H9 (cell line): Measurements from ENCODE around the gene LDLRAD4. TPM values are rescaled to one million over a fixed set of nuclear protein-coding genes. Genes with fewer than 3 reads are reported as not detected.

ENCODE experiments used
- DNase-seq: peaks from one replicate; pipeline ENCODE4 v3.0.0-alpha.2; 2017
- H2AFZ ChIP-seq: one replicate; pipeline ENCODE4 v1.6.1; 2013; ENCODE audit warnings: mild to moderate bottlenecking, low read length, control low read depth, moderate library complexity
- H2AK5ac ChIP-seq: 2 replicates; pipeline ENCODE4 v1.6.1; 2013; ENCODE audit warnings: low read length, control low read depth, mixed read lengths; ENCODE audit not compliant: insufficient read length
- H2BK120ac ChIP-seq: one replicate; pipeline ENCODE4 v1.6.1; 2013; ENCODE audit warnings: low read depth, mild to moderate bottlenecking, low read length, control low read depth, inconsistent platforms; ENCODE audit not compliant: poor library complexity, severe bottlenecking
- H2BK12ac ChIP-seq: 2 replicates; pipeline ENCODE4 v1.6.1; 2013; ENCODE audit warnings: low read length, control low read depth, mixed read lengths, low read depth; ENCODE audit not compliant: insufficient read length
- H2BK15ac ChIP-seq: 2 replicates; pipeline ENCODE4 v1.6.1; 2013; ENCODE audit warnings: low read depth, low read length, control low read depth
- H2BK20ac ChIP-seq: one replicate; pipeline ENCODE4 v1.6.1; 2013; ENCODE audit warnings: low read depth, mild to moderate bottlenecking, low read length, control low read depth, inconsistent platforms; ENCODE audit not compliant: poor library complexity, severe bottlenecking
- H2BK5ac ChIP-seq: 2 replicates; pipeline ENCODE4 v1.6.1; 2013; ENCODE audit warnings: low read length, control low read depth, mixed read lengths; ENCODE audit not compliant: insufficient read length
- H3K14ac ChIP-seq: 2 replicates; pipeline ENCODE4 v1.6.1; 2013; ENCODE audit warnings: low read length, control low read depth; ENCODE audit not compliant: insufficient read depth
- H3K18ac ChIP-seq: 2 replicates; pipeline ENCODE4 v1.6.1; 2013; ENCODE audit warnings: low read depth, mild to moderate bottlenecking, mixed read lengths, low read length, control low read depth; ENCODE audit not compliant: insufficient read length
- H3K23ac ChIP-seq: 2 replicates; pipeline ENCODE4 v1.6.1; 2013; ENCODE audit warnings: low read length, control low read depth, mixed read lengths, low read depth; ENCODE audit not compliant: insufficient read length
- H3K23me2 ChIP-seq: 2 replicates; pipeline ENCODE4 v1.6.1; 2013; ENCODE audit warnings: low read depth, mild to moderate bottlenecking, mixed read lengths, low read length, control low read depth; ENCODE audit not compliant: insufficient read length, poor library complexity, severe bottlenecking
- H3K27ac ChIP-seq: 2 replicates; pipeline ENCODE4 v1.5.1; 2013; ENCODE audit warnings: low read length, control low read depth, mixed read lengths, low read depth; ENCODE audit not compliant: insufficient read length
- H3K27me3 ChIP-seq: 2 replicates; pipeline ENCODE4 v1.6.1; 2013; ENCODE audit warnings: low read length, control low read depth, inconsistent platforms; ENCODE audit not compliant: insufficient read depth
- H3K4ac ChIP-seq: 2 replicates; pipeline ENCODE4 v1.6.1; 2013; ENCODE audit warnings: low read depth, mild to moderate bottlenecking, control low read depth, inconsistent platforms, low read length, moderate library complexity
- H3K4me1 ChIP-seq: 2 replicates; pipeline ENCODE4 v1.6.1; 2013; ENCODE audit warnings: low read length, control low read depth, inconsistent platforms; ENCODE audit not compliant: insufficient read depth
- H3K4me2 ChIP-seq: 2 replicates; pipeline ENCODE4 v1.6.1; 2013; ENCODE audit warnings: low read length, control low read depth, mixed read lengths; ENCODE audit not compliant: insufficient read length, insufficient read depth
- H3K56ac ChIP-seq: 2 replicates; pipeline ENCODE4 v1.6.1; 2013; ENCODE audit warnings: low read depth, mild to moderate bottlenecking, mixed read lengths, low read length, control low read depth; ENCODE audit not compliant: insufficient read length
- H3K79me1 ChIP-seq: 2 replicates; pipeline ENCODE4 v1.6.1; 2013; ENCODE audit warnings: low read depth, mild to moderate bottlenecking, moderate library complexity, low read length, control low read depth, inconsistent platforms; ENCODE audit not compliant: insufficient read depth, poor library complexity, severe bottlenecking
- H3K79me2 ChIP-seq: 2 replicates; pipeline ENCODE4 v1.6.1; 2013; ENCODE audit warnings: low read length, control low read depth, inconsistent platforms; ENCODE audit not compliant: insufficient read depth
- H3K9ac ChIP-seq: 2 replicates; pipeline ENCODE4 v1.6.1; 2013; ENCODE audit warnings: low read length, control low read depth, mixed read lengths; ENCODE audit not compliant: insufficient read length; ENCODE audit errors: extremely low read depth
- H3K9me3 ChIP-seq: one replicate; pipeline ENCODE4 v1.6.1; 2013; ENCODE audit warnings: low read depth, low read length, inconsistent platforms; ENCODE audit not compliant: control insufficient read depth
- H3T11ph ChIP-seq: one replicate; pipeline ENCODE4 v1.6.1; 2013; ENCODE audit warnings: mild to moderate bottlenecking, low read length, control low read depth, inconsistent platforms
- H4K20me1 ChIP-seq: one replicate; pipeline ENCODE4 v1.6.1; 2013; ENCODE audit not compliant: control insufficient read depth, insufficient read length, insufficient read depth
- H4K5ac ChIP-seq: 2 replicates; pipeline ENCODE4 v1.6.1; 2013; ENCODE audit warnings: low read depth, mild to moderate bottlenecking, mixed read lengths, low read length, control low read depth; ENCODE audit not compliant: insufficient read length
- H4K8ac ChIP-seq: replicated peaks from 2 replicates; pipeline ENCODE4 v1.6.1; 2013; ENCODE audit warnings: low read length, control low read depth, mixed read lengths, low read depth; ENCODE audit not compliant: insufficient read length
- H4K91ac ChIP-seq: 2 replicates; pipeline ENCODE4 v1.6.1; 2013; ENCODE audit warnings: low read depth, mild to moderate bottlenecking, moderate library complexity, mixed read lengths, low read length, control low read depth; ENCODE audit not compliant: insufficient read length
- H3K27ac Mint-ChIP-seq, 3 experiments: 2 replicates in 2 of 3; 3 replicates in 1 of 3; pipeline ENCODE4 v1.8.0; 2020 to 2021; ENCODE audit warnings: mixed read lengths in 3 of 3, mild to moderate bottlenecking in 1 of 3, moderate library complexity in 1 of 3
- H3K27me3 Mint-ChIP-seq: 2 replicates; pipeline ENCODE4 v1.8.0; 2021; ENCODE audit warnings: low read depth, mild to moderate bottlenecking, moderate library complexity, mixed read lengths
- H3K36me3 Mint-ChIP-seq, 3 experiments: 2 replicates in 2 of 3; 3 replicates in 1 of 3; pipeline ENCODE4 v1.8.0; 2020 to 2021; ENCODE audit warnings: low read depth in 3 of 3, mixed read lengths in 3 of 3; ENCODE audit not compliant: insufficient read depth in 1 of 3
- H3K4me1 Mint-ChIP-seq, 2 experiments: 2 replicates each; pipeline ENCODE4 v1.8.0; 2020; ENCODE audit warnings: mixed read lengths in 2 of 2
- H3K4me3 Mint-ChIP-seq, 2 experiments: 2 replicates in 1 of 2; 3 replicates in 1 of 2; pipeline ENCODE4 v1.8.0; 2020 to 2021; ENCODE audit warnings: mild to moderate bottlenecking in 2 of 2, mixed read lengths in 2 of 2, moderate library complexity in 1 of 2
- H3K9me3 Mint-ChIP-seq, 2 experiments: 2 replicates in 1 of 2; 3 replicates in 1 of 2; pipeline ENCODE4 v1.8.0; 2020; ENCODE audit warnings: mild to moderate bottlenecking in 2 of 2, mixed read lengths in 2 of 2, moderate library complexity in 1 of 2
- WGBS: extraction: QIAGEN DNeasy Blood & Tissue Kit; methylation state at CpG from one replicate; pipeline ENCODE4 v1.1.7; 2013; ENCODE audit warnings: missing lambda C conversion rate, low lambda C conversion rate, mixed read lengths; ENCODE audit not compliant: insufficient read length; ENCODE audit errors: extremely low coverage; 5-methylcytosine and 5-hydroxymethylcytosine counted together
- total RNA-seq: library from RNA; stranded (reverse); gene quantifications from 2 replicates; pipeline ENCODE4 v1.2.1, GENCODE V29; 2021
- TF ChIP-seq, protein P1 (sequence below): fragments of 200-600 bp; sonication (generic); conservative IDR thresholded peaks from 3 replicates; pipeline ENCODE4 v1.8.0; 2021; ENCODE audit warnings: antibody characterized with exemption, mild to moderate bottlenecking

LDLRAD4 gene
- total RNA-seq, 1 experiment from 2014 or later = 3.9 TPM

DNA sequence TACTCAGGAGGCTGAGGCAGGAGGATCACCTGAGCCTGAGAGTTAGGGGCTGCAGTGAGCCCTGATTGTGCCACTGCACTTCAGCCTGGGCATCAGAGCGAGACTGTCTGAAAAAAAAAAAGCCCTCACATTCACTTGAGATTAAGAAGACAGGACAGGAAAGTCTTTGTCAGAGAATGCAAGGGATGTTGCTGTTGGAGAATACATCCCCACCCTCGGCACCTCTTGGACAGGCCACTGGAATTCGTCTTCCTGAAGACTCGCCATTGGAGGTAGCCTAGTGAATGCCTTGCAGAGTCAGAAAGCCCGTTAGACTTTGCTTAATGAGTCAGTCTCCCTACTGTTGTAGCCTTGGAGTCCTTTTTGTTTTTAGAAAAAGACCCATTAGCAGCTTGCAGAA is 302.2 kb downstream of the LDLRAD4 start:
- no peak overlapping the region for H2BK12ac ChIP-seq
- no peak overlapping the region for H4K91ac ChIP-seq
- no peak for DNase-seq
- H2BK20ac ChIP-seq = no peak overlapping the region
- H3K4ac ChIP-seq = no peak overlapping the region
- H3K9ac ChIP-seq = no peak overlapping the region
- peaks cover 0 to 3% (median 0%) of the 10 kb centered on the region in 3 experiments; a peak in 1 of 7 replicates for H3K36me3 Mint-ChIP-seq
- no peak overlapping the region for H3K4me3 Mint-ChIP-seq
- peak overlapping the region in 1 of 3 experiments; percentile 25; a peak in 1 of 7 replicates for H3K27ac Mint-ChIP-seq
- H3T11ph ChIP-seq = no peak overlapping the region
- H3K27me3 ChIP-seq = no peaks in the 10 kb centered on the region
- H4K8ac ChIP-seq = no peak overlapping the region
- H2BK120ac ChIP-seq = no peak overlapping the region
- no peak overlapping the region for H4K5ac ChIP-seq
- no CpG with 5 or more reads among the region's 5 CpGs for WGBS
- H3K27ac ChIP-seq = no peak overlapping the region
- no peaks in the 10 kb centered on the region for H3K23me2 ChIP-seq
- no peaks in the 10 kb centered on the region for H3K79me1 ChIP-seq
- H3K14ac ChIP-seq = no peak overlapping the region
- no peak overlapping the region for H3K18ac ChIP-seq
- H2BK5ac ChIP-seq = no peak overlapping the region
- no peak overlapping the region for H2BK15ac ChIP-seq
- no peaks in the 10 kb centered on the region for H4K20me1 ChIP-seq
- TF ChIP-seq, protein P1, sequence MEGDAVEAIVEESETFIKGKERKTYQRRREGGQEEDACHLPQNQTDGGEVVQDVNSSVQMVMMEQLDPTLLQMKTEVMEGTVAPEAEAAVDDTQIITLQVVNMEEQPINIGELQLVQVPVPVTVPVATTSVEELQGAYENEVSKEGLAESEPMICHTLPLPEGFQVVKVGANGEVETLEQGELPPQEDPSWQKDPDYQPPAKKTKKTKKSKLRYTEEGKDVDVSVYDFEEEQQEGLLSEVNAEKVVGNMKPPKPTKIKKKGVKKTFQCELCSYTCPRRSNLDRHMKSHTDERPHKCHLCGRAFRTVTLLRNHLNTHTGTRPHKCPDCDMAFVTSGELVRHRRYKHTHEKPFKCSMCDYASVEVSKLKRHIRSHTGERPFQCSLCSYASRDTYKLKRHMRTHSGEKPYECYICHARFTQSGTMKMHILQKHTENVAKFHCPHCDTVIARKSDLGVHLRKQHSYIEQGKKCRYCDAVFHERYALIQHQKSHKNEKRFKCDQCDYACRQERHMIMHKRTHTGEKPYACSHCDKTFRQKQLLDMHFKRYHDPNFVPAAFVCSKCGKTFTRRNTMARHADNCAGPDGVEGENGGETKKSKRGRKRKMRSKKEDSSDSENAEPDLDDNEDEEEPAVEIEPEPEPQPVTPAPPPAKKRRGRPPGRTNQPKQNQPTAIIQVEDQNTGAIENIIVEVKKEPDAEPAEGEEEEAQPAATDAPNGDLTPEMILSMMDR = no peak
- H3K56ac ChIP-seq = no peak overlapping the region
- no peak overlapping the region for H2AK5ac ChIP-seq
- H3K9me3 ChIP-seq = no peaks in the 10 kb centered on the region
- H3K4me1 ChIP-seq = no peaks in the 10 kb centered on the region
- no peaks in the 10 kb centered on the region; a peak in 1 of 4 replicates for H3K4me1 Mint-ChIP-seq
- H3K9me3 Mint-ChIP-seq = peaks cover 0 to 4% of the 10 kb centered on the region in 2 experiments; a peak in 2 of 5 replicates
- H2AFZ ChIP-seq = no peak overlapping the region
- no peak overlapping the region for H3K4me2 ChIP-seq
- H3K79me2 ChIP-seq = no peaks in the 10 kb centered on the region
- no peaks in the 10 kb centered on the region for H3K27me3 Mint-ChIP-seq
- H3K23ac ChIP-seq = no peak overlapping the region
